HL-60 (cell line): ENCODE measurements around the gene LIPN.

Source experiments
- DNase-seq, 2 experiments: peaks; one replicate each; pipeline ENCODE4 v3.0.0-alpha.2; 2010 to 2020; ENCODE audit warnings: low read depth in 1 of 2, low spot score in 1 of 2
- H3K27ac ChIP-seq: fragments of 250-450 bp; sonication (Bioruptor Pico); replicated peaks from 2 replicates; pipeline ENCODE4 v1.5.1; 2020; ENCODE audit warnings: mild to moderate bottlenecking, moderate library complexity
- H3K27me3 ChIP-seq: fragments of 250-450 bp; sonication (Bioruptor Pico); 2 replicates; pipeline ENCODE4 v1.5.1; 2021; ENCODE audit warnings: mild to moderate bottlenecking, moderate library complexity; ENCODE audit not compliant: insufficient read depth, poor library complexity, severe bottlenecking
- H3K4me3 ChIP-seq: replicated peaks from 2 replicates; pipeline ENCODE4 v1.5.1; 2011; ENCODE audit warnings: mild to moderate bottlenecking, control low read depth, low read length; ENCODE audit not compliant: insufficient read depth
- GABPA ChIP-seq: IDR thresholded peaks from 2 replicates; pipeline ENCODE4 v1.6.1; 2012; ENCODE audit warnings: low read depth
- POLR2AphosphoS5 ChIP-seq: IDR thresholded peaks from 2 replicates; pipeline ENCODE4 v1.6.1; 2012; ENCODE audit warnings: low read depth
- SPI1 ChIP-seq: IDR thresholded peaks from 2 replicates; pipeline ENCODE4 v1.6.1; 2012; ENCODE audit warnings: low read depth, mild to moderate bottlenecking, borderline replicate concordance
- TF ChIP-seq, protein P1 (sequence below): IDR thresholded peaks from 2 replicates; pipeline ENCODE4 v1.6.1; 2012; ENCODE audit warnings: low read depth; ENCODE audit not compliant: insufficient replicate concordance
- TF ChIP-seq, protein P2 (sequence below): IDR thresholded peaks from one replicate; pipeline ENCODE4 v1.5.1; 2011; ENCODE audit warnings: low read length, control low read depth, inconsistent platforms; ENCODE audit not compliant: insufficient read depth

Gene LIPN

DNA sequence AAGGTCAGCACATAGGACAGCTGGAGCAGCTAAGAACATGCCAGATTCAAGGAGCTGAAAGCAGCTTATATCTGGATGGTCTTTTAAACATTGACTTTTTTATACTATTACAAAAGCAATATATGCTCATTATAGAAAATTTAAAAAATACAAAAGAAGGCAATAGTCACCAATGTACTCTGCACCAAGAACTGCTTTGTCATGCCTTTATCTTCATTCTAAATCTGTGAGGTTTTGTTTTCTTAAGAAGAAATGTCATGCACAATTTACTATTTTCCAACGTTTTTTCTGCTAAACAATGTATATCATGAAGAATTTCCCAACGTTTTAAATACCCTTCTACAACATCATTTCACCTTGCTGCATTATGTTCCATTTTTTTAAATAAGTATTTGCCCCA is 45.5 kb downstream of the LIPN start:
- Histone ChIP-seq H3K27me3 (peaks cover 6% of the 10 kb centered on the region), H3K4me3 (no peak overlapping the region), H3K27ac (no peak overlapping the region)
- DNase-seq: no peak
- TF ChIP-seq, protein P1, sequence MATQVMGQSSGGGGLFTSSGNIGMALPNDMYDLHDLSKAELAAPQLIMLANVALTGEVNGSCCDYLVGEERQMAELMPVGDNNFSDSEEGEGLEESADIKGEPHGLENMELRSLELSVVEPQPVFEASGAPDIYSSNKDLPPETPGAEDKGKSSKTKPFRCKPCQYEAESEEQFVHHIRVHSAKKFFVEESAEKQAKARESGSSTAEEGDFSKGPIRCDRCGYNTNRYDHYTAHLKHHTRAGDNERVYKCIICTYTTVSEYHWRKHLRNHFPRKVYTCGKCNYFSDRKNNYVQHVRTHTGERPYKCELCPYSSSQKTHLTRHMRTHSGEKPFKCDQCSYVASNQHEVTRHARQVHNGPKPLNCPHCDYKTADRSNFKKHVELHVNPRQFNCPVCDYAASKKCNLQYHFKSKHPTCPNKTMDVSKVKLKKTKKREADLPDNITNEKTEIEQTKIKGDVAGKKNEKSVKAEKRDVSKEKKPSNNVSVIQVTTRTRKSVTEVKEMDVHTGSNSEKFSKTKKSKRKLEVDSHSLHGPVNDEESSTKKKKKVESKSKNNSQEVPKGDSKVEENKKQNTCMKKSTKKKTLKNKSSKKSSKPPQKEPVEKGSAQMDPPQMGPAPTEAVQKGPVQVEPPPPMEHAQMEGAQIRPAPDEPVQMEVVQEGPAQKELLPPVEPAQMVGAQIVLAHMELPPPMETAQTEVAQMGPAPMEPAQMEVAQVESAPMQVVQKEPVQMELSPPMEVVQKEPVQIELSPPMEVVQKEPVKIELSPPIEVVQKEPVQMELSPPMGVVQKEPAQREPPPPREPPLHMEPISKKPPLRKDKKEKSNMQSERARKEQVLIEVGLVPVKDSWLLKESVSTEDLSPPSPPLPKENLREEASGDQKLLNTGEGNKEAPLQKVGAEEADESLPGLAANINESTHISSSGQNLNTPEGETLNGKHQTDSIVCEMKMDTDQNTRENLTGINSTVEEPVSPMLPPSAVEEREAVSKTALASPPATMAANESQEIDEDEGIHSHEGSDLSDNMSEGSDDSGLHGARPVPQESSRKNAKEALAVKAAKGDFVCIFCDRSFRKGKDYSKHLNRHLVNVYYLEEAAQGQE: no peak
- TF ChIP-seq GABPA (no peak), POLR2AphosphoS5 (no peak), SPI1 (no peak)
- TF ChIP-seq, protein P2, sequence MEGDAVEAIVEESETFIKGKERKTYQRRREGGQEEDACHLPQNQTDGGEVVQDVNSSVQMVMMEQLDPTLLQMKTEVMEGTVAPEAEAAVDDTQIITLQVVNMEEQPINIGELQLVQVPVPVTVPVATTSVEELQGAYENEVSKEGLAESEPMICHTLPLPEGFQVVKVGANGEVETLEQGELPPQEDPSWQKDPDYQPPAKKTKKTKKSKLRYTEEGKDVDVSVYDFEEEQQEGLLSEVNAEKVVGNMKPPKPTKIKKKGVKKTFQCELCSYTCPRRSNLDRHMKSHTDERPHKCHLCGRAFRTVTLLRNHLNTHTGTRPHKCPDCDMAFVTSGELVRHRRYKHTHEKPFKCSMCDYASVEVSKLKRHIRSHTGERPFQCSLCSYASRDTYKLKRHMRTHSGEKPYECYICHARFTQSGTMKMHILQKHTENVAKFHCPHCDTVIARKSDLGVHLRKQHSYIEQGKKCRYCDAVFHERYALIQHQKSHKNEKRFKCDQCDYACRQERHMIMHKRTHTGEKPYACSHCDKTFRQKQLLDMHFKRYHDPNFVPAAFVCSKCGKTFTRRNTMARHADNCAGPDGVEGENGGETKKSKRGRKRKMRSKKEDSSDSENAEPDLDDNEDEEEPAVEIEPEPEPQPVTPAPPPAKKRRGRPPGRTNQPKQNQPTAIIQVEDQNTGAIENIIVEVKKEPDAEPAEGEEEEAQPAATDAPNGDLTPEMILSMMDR: no peak

DNA sequence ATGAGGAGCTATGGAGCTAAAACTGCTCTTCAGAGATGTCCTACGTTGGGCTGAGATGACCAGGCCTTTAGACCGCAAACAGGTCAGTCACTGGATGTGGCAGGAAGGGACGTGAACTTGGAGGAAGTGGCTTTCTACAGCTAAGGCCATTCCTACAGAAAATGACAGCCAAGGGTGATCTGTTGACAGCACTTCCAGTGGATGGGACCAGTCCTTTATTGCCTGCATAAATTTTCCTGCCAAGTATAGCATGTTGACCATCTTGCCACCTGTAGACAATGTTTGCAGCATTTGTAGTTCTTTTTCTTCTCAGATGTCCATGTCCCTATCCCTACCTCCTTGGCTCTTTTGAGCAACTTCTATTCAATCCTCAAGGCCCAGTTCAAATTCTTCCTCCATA is 46.1 kb downstream of the LIPN start:
- H3K4me3 ChIP-seq: no peak overlapping the region
- H3K27ac ChIP-seq: no peak overlapping the region
- H3K27me3 ChIP-seq: peaks cover 6% of the 10 kb centered on the region
- TF ChIP-seq, protein P2: no peak
- no peak for TF ChIP-seq POLR2AphosphoS5
- TF ChIP-seq GABPA: no peak
- no peak for TF ChIP-seq SPI1
- TF ChIP-seq, protein P1: no peak
- no peak for DNase-seq

DNA sequence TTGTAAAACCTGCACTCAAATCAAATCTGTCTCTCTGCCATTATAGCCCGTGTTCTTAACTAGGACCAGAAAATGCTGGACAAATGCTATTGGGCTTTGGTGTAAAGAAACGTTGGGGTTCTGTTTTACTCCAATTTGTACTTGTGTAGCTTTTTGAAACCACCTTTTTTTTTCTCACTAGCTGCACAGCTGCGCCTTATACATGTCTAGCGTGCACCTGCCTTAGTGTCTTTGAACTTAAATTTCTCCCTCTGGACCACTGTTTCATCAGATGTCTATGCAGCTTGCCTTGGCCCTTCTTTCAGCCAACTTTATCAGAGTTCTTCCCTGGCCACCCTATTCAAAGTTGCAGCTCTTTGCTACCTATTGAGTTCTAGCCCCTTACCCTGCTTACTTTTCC is 49.8 kb downstream of the LIPN start:
- peaks cover 6% of the 10 kb centered on the region for H3K27me3 ChIP-seq
- no peak overlapping the region for H3K27ac ChIP-seq
- no peak for DNase-seq
- no peak overlapping the region for H3K4me3 ChIP-seq
- TF ChIP-seq GABPA (no peak), SPI1 (no peak), POLR2AphosphoS5 (no peak)
- TF ChIP-seq, protein P1: no peak
- TF ChIP-seq, protein P2: no peak
